GM21526 (cell line): Measurements from ENCODE around the gene MAPKAPK2.

Experiments used
- ATAC-seq: cut with Tn5 transposase; IDR thresholded peaks from one replicate; pipeline ENCODE4 v1.9.1; 2021; ENCODE audit warnings: moderate library complexity; ENCODE audit not compliant: unreplicated experiment, low FRiP score

The MAPKAPK2 gene

DNA sequence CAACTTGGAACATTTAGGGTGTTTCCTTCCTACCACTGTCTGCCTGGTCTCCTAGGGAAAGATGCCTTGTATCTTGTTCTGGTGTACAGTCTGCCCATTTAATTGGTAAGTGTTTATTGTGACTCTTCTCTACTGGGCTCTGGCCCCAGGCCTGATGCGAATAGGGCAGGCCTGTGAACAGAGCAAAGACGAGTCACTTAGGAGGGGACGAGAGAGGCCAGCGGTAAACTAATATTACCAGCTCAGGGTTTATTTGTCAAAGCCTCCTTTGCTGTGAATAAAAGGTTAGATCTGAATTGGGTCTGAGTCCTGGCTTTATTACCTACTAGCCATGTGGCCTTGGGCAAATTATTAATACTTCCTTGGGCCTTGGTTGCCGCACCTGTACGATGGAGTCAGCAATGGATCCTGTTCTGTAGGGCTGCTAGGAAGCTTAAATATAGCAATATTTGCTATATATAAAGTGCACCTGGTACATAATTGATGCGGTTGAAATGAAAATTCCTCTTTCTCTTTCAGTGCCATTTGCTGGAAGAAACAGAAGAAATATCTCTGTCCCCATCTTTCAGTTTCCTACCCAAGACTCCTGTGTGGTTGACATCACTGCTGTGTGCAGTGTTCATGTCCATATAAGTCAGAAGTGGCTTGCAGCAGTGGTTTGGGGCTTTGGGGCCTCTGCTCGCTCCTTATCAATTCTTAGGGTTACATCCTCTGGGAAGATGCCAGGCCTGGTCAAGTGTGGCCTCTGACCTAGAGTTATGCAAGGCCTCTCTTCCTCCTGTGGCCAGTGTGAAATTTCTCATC is 32.4 kb downstream of the MAPKAPK2 start:
- ATAC-seq, result no peak

DNA sequence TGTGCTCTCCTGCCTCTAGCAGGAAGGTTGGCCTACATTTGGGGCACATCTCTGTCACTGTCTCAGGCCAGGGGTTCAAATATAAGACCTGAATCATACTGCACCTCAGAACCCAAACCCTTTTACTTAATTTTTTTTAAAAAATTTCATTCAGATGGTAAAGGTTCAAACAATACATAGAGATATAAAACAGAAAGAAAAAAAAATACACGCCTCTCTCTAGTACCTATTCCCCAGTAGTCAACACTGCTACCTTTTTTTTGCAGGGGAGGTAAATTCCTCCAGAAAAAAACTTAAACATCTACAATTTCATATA is 32.9 kb downstream of the MAPKAPK2 start:
- no peak for ATAC-seq

DNA sequence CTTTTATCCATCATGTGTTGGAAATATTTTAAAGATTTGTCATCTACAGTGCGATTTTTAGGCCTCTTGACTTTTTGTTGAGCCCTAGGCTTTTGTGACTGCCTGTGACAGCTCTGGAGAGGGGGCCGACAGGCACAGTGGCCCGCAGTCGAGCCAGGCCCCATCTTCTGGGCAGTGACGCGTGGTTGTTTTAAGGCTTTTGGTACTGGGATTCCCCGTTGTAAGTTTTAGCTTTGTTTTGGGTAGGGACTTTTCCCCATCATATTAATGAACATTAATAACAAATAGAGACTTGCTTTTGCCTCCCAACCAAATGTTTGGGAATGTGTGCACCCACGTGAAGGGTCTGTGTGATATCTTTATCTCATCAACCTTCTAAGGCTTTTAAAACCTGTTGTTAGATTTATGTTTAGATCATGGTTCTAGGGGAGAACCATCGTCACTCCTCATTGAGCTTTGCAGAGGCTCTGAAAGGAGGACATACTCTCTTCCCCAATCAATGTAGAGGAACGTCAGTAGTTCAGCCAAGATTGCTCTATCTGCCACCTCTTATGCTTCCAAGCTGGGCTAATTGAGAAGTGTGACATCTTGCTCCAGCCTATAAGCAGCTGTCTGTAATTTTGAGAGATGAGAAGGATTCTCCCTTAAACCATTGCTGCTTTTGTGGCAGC is 34.6 kb downstream of the MAPKAPK2 start:
- ATAC-seq, result no peak

DNA sequence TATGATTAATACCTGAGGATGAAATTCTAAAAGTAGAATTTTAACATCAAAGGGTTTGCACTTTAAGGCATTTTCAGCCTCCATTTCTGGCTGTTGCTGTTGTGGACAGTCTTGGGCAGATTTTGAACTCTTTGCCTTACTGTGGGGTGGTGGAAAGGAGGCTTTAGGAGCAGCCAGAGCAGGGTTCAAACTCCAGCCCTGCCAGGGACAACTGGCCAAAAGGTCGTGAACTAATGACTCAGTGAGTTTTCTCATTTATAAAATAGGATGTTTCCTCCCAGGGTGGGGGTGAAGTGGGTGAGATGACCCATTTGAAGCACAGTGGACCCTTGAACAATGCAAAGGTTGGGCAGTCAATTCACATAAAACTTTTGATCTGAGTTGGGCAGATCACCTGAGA is 36.7 kb downstream of the MAPKAPK2 start:
- ATAC-seq, result no peak

DNA sequence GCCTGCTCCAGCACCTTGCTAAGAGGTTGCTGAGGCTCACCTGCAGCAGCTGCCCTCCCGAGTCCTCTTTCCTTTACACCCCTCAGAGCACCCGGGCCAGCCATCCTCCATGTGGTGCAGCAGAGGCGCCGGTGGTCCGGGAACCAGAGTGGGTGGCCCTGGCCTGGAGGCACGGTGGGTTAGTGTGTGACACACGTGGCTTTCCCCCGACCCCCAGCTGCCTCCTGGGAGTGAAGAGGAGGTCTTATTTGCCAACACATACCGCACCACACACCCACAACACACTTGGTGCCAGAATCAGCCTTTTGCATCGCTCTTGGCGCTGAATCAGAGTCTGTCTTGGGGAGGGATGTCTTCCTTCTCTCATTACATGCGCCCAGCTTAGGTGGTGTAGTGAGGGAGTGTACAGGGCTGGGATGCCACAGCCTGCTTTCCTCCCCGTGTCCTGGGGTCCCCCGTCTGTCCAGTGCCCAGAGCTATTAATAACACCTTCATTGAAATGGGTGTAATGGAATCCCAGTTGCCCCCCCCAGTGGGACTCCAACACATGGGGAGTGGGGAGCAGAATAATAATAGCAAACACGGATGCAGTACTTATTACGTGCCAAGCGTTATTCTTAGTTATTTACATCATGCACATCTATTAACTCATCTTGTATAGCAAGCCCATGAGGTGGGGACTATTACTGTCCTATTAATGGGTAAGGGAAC is 38.2 kb downstream of the MAPKAPK2 start:
- ATAC-seq, result no peak

DNA sequence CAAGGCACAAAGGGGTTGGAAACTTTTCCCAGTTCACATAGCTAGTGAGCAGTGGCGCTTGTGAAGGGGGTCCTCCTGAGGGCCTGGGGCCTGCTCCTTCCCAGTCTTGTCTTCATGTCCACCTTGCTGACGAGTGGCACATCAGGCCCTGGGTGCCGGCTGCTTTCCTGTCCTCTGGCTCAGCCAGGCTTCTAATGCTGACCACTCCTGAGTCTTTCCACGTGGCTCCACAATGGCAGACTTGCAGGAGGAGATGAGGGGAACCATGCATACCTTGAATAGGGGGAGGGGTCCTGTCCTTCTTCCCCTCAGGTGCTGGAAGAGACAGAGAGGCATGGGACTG is 38.7 kb downstream of the MAPKAPK2 start:
- ATAC-seq, result no peak

DNA sequence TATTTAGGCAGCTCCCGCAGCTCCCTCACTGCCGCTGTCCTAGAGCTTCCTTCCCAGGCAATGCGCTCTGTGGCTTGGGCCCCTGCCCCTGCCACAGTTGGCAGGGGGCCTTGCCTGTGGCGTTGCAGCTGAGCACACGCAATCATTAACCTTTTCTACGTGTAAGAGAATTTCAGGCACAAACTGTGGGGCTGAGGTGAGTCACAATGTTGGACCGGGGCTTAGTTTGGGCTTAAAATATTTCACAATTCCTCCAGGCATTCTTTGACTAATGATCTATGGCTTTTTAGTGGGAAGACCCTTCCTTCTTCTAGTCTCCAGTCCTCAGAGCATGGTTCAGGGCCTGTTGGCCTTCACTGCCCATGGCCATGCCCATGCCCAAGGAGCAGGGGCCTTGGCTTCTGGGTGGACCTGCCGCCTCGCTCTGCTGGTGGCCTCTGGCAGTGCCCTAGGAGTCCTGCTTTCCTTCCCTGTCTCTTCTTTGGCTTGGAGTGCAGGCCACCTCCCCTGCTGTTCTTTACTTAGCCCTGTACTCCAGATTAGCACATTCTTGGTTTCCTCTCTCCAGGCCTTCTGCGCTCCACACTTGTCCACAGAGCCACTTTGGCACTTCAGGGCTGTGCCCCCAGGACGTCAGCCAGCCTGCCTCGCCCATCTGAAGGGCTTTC is 39.2 kb downstream of the MAPKAPK2 start:
- no peak for ATAC-seq

DNA sequence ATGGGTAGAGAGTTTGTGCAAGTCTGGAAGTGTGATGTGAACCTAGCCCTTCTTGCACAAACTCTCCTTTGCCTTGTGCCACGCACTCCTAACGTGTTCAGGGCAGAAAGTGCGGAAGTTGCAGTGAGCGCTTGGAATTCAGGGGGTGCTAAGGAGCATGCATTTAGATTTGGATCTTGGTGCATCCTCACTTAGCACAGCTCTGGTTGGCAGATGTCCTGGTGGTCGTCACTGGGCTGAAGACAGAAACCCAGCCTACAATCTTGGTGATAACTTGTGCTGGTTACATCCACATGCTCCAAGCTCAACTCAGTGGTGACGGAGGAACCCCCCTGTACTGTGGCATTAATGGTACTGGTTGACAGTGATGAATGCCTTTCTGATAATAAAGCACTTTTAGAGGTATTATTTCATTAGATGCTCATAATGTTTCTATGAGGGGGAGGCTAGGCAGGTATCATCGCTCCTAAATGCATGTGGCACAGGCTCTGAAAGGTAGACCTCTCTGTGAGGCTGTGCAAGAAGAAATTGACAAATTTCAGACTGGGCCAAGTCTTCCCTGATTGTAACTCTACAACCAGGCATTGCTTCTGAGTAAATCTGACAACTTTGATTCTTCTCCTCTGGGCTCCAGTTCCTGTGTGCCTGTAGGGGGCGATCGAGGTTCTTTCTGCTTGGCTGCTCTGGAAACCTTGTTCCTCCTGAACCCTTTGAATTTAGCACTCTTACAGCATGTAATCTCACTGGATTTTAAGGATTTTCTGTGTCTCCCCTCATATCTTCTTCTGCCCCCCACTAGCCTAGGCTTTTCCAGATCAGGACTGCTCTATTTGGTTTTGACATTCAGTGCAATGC is 40.6 kb downstream of the MAPKAPK2 start:
- no peak for ATAC-seq

DNA sequence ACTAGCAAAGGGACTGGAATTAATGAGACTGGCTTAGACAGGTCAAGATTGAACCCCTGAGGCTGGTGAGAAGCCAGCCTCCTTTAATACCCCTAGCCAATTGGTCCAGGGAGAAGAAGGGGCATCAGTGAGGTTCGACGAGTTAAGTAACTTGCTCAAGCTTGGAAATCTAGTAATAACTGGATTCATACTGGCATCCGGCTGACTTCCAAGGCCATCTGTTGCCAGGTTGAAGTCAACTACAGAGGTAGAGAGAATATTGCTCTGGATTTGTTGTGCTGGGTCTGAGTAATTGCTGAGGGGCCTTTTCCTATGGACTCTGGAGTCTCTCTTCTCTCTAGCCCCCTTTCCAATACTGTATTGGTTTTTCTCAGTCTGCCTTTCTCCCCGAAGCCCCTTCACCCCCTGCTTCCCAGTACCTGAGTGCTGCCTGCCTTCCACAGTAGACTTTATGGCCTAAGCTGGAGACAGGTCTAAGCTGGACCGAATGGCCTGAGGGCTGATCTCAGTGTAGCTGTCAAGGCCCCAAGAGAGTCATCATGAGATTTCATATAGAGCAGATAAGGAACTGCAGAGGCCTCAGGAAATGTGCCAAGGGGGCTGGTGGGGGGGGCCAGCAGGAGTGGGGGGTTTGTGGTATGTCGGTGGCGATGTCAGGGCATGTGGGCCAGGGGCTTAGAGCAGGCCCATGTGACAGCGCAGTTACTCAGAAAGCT is 43.4 kb downstream of the MAPKAPK2 start:
- ATAC-seq, result no peak

DNA sequence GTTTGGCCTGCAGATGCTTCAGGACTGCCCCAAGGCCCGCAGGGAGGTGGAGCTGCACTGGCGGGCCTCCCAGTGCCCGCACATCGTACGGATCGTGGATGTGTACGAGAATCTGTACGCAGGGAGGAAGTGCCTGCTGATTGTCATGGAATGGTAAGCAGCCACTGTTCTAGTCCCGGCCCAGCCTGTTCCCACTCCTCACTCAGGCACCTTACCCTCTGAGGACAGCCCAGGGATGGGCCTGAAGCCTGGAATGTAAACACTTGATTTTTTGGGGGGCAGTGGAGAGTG is 43.9 kb downstream of the MAPKAPK2 start:
- no peak for ATAC-seq

DNA sequence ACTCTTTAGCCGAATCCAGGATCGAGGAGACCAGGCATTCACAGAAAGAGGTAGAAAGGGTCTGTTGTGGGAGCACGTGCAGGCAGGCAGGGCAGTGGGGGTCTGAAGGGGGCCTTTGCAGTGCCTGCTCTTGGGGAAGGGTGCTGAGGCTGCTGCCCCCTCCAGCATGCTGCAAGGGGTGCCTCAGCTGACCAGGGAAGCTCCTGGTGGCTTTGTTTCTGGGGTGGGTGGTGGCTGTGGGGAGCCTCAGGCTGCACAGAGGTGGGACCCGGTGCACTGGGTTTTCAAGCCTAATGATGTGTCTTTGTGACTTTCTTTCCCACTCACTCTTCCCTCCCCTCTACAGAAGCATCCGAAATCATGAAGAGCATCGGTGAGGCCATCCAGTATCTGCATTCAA is 44.3 kb downstream of the MAPKAPK2 start:
- ATAC-seq, result no peak

DNA sequence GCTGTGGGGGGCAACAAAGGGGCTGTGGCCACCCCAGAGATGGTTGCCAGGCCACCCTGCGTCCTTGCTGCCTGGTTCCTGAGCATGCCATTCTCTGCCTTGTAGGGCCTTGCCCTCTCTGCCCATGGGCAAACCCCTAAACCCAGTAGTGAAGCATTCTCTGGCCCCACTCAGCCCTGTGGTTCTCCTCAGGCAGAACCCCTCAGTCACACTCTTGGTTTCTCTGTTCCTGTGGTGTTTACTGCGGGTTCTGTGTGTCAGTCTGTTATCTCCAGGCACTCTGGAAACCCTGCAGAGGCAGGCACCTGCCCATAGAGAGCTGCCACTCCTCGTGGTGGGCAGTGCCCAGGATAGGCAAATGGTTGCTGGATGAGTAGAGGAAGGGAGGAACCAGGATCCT is 44.8 kb downstream of the MAPKAPK2 start:
- ATAC-seq, result no peak

DNA sequence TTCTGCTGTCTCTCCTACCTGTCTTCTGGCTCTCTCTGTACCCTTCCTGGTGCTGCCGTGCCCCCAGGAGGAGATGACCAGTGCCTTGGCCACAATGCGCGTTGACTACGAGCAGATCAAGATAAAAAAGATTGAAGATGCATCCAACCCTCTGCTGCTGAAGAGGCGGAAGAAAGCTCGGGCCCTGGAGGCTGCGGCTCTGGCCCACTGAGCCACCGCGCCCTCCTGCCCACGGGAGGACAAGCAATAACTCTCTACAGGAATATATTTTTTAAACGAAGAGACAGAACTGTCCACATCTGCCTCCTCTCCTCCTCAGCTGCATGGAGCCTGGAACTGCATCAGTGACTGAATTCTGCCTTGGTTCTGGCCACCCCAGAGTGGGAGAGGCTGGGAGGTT is 47.8 kb downstream of the MAPKAPK2 start:
- ATAC-seq, result no peak

DNA sequence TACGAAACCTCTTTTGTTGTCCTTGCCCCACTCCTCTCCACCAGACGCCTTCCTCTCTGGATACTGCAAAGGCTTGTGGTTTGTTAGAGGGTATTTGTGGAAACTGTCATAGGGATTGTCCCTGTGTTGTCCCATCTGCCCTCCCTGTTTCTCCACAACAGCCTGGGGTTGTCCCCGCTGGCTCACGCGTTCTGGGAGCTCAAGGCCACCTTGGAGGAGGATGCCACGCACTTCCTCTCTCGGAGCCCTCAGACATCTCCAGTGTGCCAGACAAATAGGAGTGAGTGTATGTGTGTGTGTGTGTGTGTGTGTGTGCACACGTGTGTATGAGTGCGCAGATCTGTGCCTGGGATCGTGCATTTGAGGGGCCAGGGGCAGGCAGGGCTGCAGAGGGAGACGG is 48.3 kb downstream of the MAPKAPK2 start:
- no peak for ATAC-seq

DNA sequence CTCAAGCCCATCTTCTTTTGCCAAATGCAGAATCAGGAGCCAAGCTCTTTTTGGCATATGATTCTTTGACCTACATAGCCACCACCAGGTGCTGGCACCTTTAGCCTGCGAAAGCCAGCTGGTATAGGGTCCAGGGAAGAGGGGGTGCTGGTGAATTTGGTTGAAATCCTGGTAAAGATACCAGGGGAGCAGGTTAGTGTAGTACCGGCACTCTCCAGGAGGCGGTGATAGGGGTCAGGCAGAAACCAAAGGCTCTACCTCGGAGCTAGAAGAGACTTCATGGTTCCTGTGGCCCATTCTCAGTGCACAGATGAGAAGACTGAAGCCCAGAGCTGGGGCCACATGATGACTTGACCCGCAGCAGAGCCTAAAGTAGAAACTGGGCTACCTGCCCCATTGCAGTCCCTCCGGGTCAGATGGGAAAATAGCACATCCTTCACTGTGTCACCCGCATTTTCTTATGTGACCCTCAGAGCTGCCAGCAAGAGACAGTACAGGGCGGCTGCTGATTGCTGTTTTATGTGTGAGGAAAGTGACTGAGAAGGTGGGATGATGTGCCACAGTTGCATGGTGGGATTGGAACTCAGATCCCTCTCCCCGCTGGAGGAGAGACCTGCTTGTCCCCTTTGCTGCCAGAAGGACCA is 49.9 kb downstream of the MAPKAPK2 start:
- ATAC-seq, result no peak

DNA sequence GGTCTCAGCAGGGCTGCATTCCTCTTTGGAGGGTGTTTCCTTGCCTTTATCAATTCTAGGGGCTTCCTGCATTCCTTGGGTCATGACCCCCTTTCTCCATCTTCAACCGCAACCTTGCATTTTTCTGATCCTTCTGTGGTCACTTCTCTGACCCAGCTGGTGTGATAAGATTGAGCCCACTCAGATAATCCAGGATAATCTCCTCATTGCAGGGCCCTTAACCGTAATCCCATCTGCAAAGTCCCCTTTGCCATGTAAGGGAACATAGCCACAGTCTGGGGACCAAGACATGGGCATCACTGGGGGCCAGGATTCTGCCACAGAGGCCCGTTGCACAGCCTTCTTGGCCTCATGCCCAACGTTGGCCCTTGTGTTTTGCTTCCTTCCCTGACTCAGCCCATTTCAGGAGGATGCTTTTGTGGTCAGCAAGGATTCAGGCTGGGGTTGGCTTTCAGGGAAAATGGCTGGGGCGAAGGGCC is 50.9 kb downstream of the MAPKAPK2 start:
- no peak for ATAC-seq

DNA sequence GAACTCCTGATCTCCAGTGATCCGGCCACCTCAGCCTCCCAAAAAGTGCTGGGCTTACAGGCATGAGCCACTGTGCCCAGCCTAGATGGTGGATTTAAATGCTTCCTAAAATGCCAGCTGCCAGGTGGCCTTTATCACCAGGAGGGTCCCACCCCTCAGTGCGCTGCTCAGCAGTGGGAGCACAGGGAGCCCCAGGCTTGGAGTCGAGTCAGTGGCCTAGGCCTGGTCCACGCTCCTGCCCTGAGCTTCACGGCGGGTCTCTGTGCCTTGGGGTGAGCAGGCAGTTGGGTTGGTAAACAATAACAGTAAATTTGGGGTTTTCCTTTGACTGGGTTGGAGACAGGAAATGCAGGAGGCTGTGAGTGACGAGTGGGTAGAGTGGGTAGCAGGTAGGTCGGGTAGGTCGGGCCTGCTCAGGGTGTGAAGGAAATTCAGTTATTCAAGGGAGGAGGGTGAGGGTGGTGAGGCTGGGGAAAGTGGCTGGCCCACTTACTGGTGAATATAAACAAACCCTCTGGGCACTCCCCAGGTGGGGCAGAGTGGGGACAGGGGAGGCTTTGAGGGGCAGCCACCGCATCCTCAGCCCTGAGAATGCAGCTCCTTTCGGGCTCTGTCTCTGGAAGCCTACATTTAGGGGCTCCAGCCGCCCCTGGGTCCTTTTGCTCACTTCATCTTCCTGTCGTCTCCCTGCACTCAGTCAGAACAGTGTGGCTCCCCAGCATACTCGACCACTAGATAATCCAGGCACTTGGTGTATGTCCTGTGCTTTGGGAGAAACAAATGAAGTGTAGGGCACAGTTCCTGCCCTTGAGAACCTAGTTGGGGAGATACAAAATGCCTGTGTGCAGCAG is 52.4 kb downstream of the MAPKAPK2 start:
- ATAC-seq, result no peak

DNA sequence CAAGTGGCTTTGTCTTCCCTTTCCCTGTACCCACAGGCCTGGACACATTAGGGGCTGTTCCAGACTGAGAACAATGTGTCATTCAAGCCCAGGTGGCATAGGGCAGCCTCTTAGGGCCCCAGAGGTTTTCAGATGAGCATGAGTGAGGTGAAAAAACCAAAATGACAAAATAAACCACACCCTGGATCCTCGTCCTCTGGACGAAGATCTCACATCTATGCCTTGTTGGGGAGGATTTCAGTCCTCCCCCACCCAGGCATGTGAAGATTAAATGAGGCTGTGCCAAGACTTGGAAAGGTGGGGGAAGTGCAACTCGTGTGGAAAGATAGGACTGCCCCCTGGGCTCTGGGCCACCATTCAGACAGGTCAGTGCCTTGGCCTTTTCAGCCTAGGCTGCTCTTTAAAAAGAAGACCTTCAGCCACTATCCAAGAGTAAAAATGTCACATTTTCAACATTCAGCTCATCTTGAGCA is 53.1 kb downstream of the MAPKAPK2 start:
- no peak for ATAC-seq
